SJSA1 (cell line): ENCODE data around the gene TERF2IP. TPM values are rescaled to one million over a fixed set of nuclear protein-coding genes. Genes with fewer than 3 reads are reported as not detected.

Experiments
- DNase-seq, 2 experiments: peaks; one replicate each; pipeline ENCODE4 v3.0.0-alpha.2; 2015 to 2020; ENCODE audit warnings: low spot score in 2 of 2, low read depth in 1 of 2
- H3K27ac ChIP-seq: fragments of 250-450 bp; sonication (Bioruptor Pico); 2 replicates; pipeline ENCODE4 v1.5.1; 2020; ENCODE audit warnings: mild to moderate bottlenecking, moderate library complexity
- H3K27me3 ChIP-seq: fragments of 250-450 bp; sonication (Bioruptor Pico); replicated peaks from 2 replicates; pipeline ENCODE4 v1.5.1; 2020; ENCODE audit warnings: mild to moderate bottlenecking, moderate library complexity
- H3K36me3 ChIP-seq: fragments of 250-450 bp; sonication (Bioruptor Pico); 2 replicates; pipeline ENCODE4 v1.5.1; 2020; ENCODE audit warnings: mild to moderate bottlenecking
- H3K4me1 ChIP-seq: fragments of 250-450 bp; sonication (Bioruptor Pico); replicated peaks from 2 replicates; pipeline ENCODE4 v1.6.1; 2021; ENCODE audit warnings: mild to moderate bottlenecking
- H3K4me3 ChIP-seq: fragments of 250-450 bp; sonication (Bioruptor Pico); 2 replicates; pipeline ENCODE4 v1.5.1; 2020; ENCODE audit warnings: mild to moderate bottlenecking
- H3K9me3 ChIP-seq: fragments of 250-450 bp; sonication (Bioruptor Pico); replicated peaks from 2 replicates; pipeline ENCODE4 v1.5.1; 2020; ENCODE audit warnings: mild to moderate bottlenecking
- total RNA-seq: library from RNA; depleted of rRNA; stranded (reverse); fragments of >200 nt; shearing (Covaris generic); gene quantifications from 2 replicates; pipeline ENCODE4 v1.2.3, GENCODE V29; 2014

TERF2IP gene
- total RNA-seq, 1 experiment from 2014 or later: 75.5 TPM

- Histone ChIP-seq H3K4me3 (no peak overlapping the region), H3K27ac (peak overlapping the region; percentile 29; the same call in 1 of the 2 replicates)
Measured at GRCh38 chr16:75653922-75654321, 6.3 kb downstream of the TERF2IP start.

GRCh38 chr16:75658175-75658574 lies 10.6 kb downstream of the TERF2IP start:
- Histone ChIP-seq H3K9me3 (no peaks in the 10 kb centered on the region), H3K4me1 (peaks cover 6% of the 10 kb centered on the region; the same call in 1 of the 2 replicates), H3K36me3 (peaks cover 51% of the 10 kb centered on the region), H3K27me3 (no peaks in the 10 kb centered on the region), H3K27ac (no peak overlapping the region), H3K4me3 (no peak overlapping the region)
- no peak for DNase-seq

More at GRCh38 chr16:75653922-75654321, 6.3 kb downstream of the TERF2IP start:
- H3K4me1 ChIP-seq: peaks cover 18% of the 10 kb centered on the region
- peaks cover 67% of the 10 kb centered on the region for H3K36me3 ChIP-seq
- H3K27me3 ChIP-seq: no peaks in the 10 kb centered on the region
- peak in 1 of 2 experiments; percentile 22 for DNase-seq
- H3K9me3 ChIP-seq: no peaks in the 10 kb centered on the region

GRCh38 chr16:75660321-75660720 lies 12.7 kb downstream of the TERF2IP start:
- no peaks in the 10 kb centered on the region for H3K9me3 ChIP-seq
- no peaks in the 10 kb centered on the region for H3K27me3 ChIP-seq
- no peaks in the 10 kb centered on the region for H3K4me1 ChIP-seq
- no peak overlapping the region for H3K4me3 ChIP-seq
- DNase-seq: no peak
- H3K27ac ChIP-seq: no peak overlapping the region
- peaks cover 38% of the 10 kb centered on the region for H3K36me3 ChIP-seq

GRCh38 chr16:75660726-75661302 lies 13.2 kb downstream of the TERF2IP start:
- Histone ChIP-seq H3K27me3 (no peaks in the 10 kb centered on the region), H3K4me1 (no peaks in the 10 kb centered on the region), H3K9me3 (no peaks in the 10 kb centered on the region), H3K27ac (no peak overlapping the region), H3K4me3 (no peak overlapping the region), H3K36me3 (peaks cover 33% of the 10 kb centered on the region)
- no peak for DNase-seq

GRCh38 chr16:75667503-75667902 lies 19.9 kb downstream of the TERF2IP start:
- no peaks in the 10 kb centered on the region for H3K9me3 ChIP-seq
- H3K4me3 ChIP-seq: no peak overlapping the region
- no peaks in the 10 kb centered on the region for H3K36me3 ChIP-seq
- H3K4me1 ChIP-seq: no peaks in the 10 kb centered on the region
- no peak for DNase-seq
- H3K27me3 ChIP-seq: no peaks in the 10 kb centered on the region
- H3K27ac ChIP-seq: no peak overlapping the region

- H3K9me3 ChIP-seq: no peaks in the 10 kb centered on the region
- H3K36me3 ChIP-seq: no peaks in the 10 kb centered on the region
- no peaks in the 10 kb centered on the region for H3K4me1 ChIP-seq
- DNase-seq: no peak
- no peaks in the 10 kb centered on the region for H3K27me3 ChIP-seq
- no peak within 1 kb of the TSS for H3K27ac ChIP-seq
- no peak within 1 kb of the TSS for H3K4me3 ChIP-seq
Measured at GRCh38 chr16:75676909-75677308, 29.3 kb downstream of the TERF2IP start, which contains the start of gene CPHXL2. Gene CPHXL2 (minus strand): TSS chr16:75677009. CDS start chr16:75676999, 10 bp downstream.

- Histone ChIP-seq H3K27me3 (no peaks in the 10 kb centered on the region), H3K4me3 (no peak overlapping the region), H3K27ac (no peak overlapping the region), H3K36me3 (no peaks in the 10 kb centered on the region), H3K9me3 (no peaks in the 10 kb centered on the region), H3K4me1 (no peaks in the 10 kb centered on the region)
- no peak for DNase-seq
Measured at GRCh38 chr16:75679366-75679765, 31.8 kb downstream of the TERF2IP start.

- no peak overlapping the region for H3K27ac ChIP-seq
- H3K4me1 ChIP-seq: no peaks in the 10 kb centered on the region
- no peaks in the 10 kb centered on the region for H3K9me3 ChIP-seq
- H3K36me3 ChIP-seq: no peaks in the 10 kb centered on the region
- DNase-seq: no peak
- no peak overlapping the region for H3K4me3 ChIP-seq
- H3K27me3 ChIP-seq: no peaks in the 10 kb centered on the region
Measured at GRCh38 chr16:75682308-75682707, 34.7 kb downstream of the TERF2IP start.

- no peak overlapping the region for H3K4me3 ChIP-seq
- DNase-seq: no peak
- no peaks in the 10 kb centered on the region for H3K4me1 ChIP-seq
- no peaks in the 10 kb centered on the region for H3K36me3 ChIP-seq
- no peaks in the 10 kb centered on the region for H3K9me3 ChIP-seq
- no peak overlapping the region for H3K27ac ChIP-seq
- no peaks in the 10 kb centered on the region for H3K27me3 ChIP-seq
Measured at GRCh38 chr16:75687361-75687760, 39.8 kb downstream of the TERF2IP start.

GRCh38 chr16:75695708-75696107 lies 48.1 kb downstream of the TERF2IP start:
- H3K4me1 ChIP-seq: no peaks in the 10 kb centered on the region
- no peaks in the 10 kb centered on the region for H3K9me3 ChIP-seq
- no peak for DNase-seq
- H3K36me3 ChIP-seq: no peaks in the 10 kb centered on the region
- H3K27ac ChIP-seq: no peak overlapping the region
- no peaks in the 10 kb centered on the region for H3K27me3 ChIP-seq
- H3K4me3 ChIP-seq: no peak overlapping the region

- no peak overlapping the region for H3K4me3 ChIP-seq
- no peak overlapping the region for H3K27ac ChIP-seq
- no peaks in the 10 kb centered on the region for H3K27me3 ChIP-seq
- no peak for DNase-seq
- no peaks in the 10 kb centered on the region for H3K4me1 ChIP-seq
- H3K9me3 ChIP-seq: no peaks in the 10 kb centered on the region
- H3K36me3 ChIP-seq: no peaks in the 10 kb centered on the region
Measured at GRCh38 chr16:75697571-75697970, 50.0 kb downstream of the TERF2IP start.

GRCh38 chr16:75701361-75701760 lies 53.8 kb downstream of the TERF2IP start, which contains the start of gene DUXB:
Gene DUXB (minus strand): TSS chr16:75701461. CDS start chr16:75701418, 43 bp downstream.
- Histone ChIP-seq H3K4me3 (no peak within 1 kb of the TSS), H3K9me3 (no peaks in the 10 kb centered on the region), H3K4me1 (no peaks in the 10 kb centered on the region), H3K36me3 (no peaks in the 10 kb centered on the region), H3K27me3 (no peaks in the 10 kb centered on the region), H3K27ac (no peak within 1 kb of the TSS)
- DNase-seq: no peak

- Histone ChIP-seq H3K4me1 (no peaks in the 10 kb centered on the region), H3K36me3 (no peaks in the 10 kb centered on the region), H3K27me3 (no peaks in the 10 kb centered on the region), H3K27ac (no peak overlapping the region), H3K9me3 (no peaks in the 10 kb centered on the region), H3K4me3 (no peak overlapping the region)
- DNase-seq: no peak
Measured at GRCh38 chr16:75702242-75702641, 54.7 kb downstream of the TERF2IP start.

GRCh38 chr16:75703306-75703705 lies 55.7 kb downstream of the TERF2IP start:
- no peak overlapping the region for H3K4me3 ChIP-seq
- H3K36me3 ChIP-seq: no peaks in the 10 kb centered on the region
- no peaks in the 10 kb centered on the region for H3K4me1 ChIP-seq
- no peaks in the 10 kb centered on the region for H3K9me3 ChIP-seq
- no peaks in the 10 kb centered on the region for H3K27me3 ChIP-seq
- no peak for DNase-seq
- no peak overlapping the region for H3K27ac ChIP-seq
